OCI-LY1 (cell line): Measurements from ENCODE around the gene ZBTB20.
A peak's percentile ranks its signal among the peaks of the same experiment; 100 is the strongest.

Experiments
- H2AFZ ChIP-seq: fragments of 200-600 bp; sonication (generic), shearing (Covaris generic); 2 replicates; pipeline ENCODE4 v1.6.0; 2014; ENCODE audit warnings: antibody characterized with exemption, mild to moderate bottlenecking, low read length
- H3F3A ChIP-seq: fragments of 200-600 bp; sonication (generic), shearing (Covaris generic); 2 replicates; pipeline ENCODE4 v1.6.0; 2014; ENCODE audit warnings: mild to moderate bottlenecking, antibody characterized with exemption, low read length, moderate library complexity; ENCODE audit not compliant: insufficient read depth
- H3K27ac ChIP-seq: fragments of 200-600 bp; sonication (generic); 2 replicates; pipeline ENCODE4 v1.5.1; 2014; ENCODE audit warnings: low read length, mixed run types, mild to moderate bottlenecking, low read depth; ENCODE audit not compliant: poor library complexity, severe bottlenecking
- H3K27me3 ChIP-seq: fragments of 200-600 bp; sonication (generic); 2 replicates; pipeline ENCODE4 v1.6.0; 2014; ENCODE audit warnings: antibody characterized with exemption, mild to moderate bottlenecking, low read length, moderate library complexity; ENCODE audit not compliant: insufficient read depth
- H3K36me3 ChIP-seq: fragments of 200-600 bp; sonication (generic); 2 replicates; pipeline ENCODE4 v1.6.1; 2014; ENCODE audit warnings: mild to moderate bottlenecking, antibody characterized with exemption, low read length, moderate library complexity, mixed read lengths; ENCODE audit not compliant: insufficient read depth
- H3K4me1 ChIP-seq: fragments of 200-600 bp; sonication (generic); 2 replicates; pipeline ENCODE4 v1.5.1; 2014; ENCODE audit warnings: mild to moderate bottlenecking, low read length, moderate library complexity; ENCODE audit not compliant: insufficient read depth, severe bottlenecking
- H3K4me2 ChIP-seq: fragments of 200-600 bp; sonication (generic), shearing (Covaris generic); 2 replicates; pipeline ENCODE4 v1.6.1; 2014; ENCODE audit warnings: low read length
- H3K4me3 ChIP-seq: fragments of 200-600 bp; sonication (generic); 2 replicates; pipeline ENCODE4 v1.5.1; 2014; ENCODE audit warnings: low read length, low read depth, mild to moderate bottlenecking, mixed read lengths; ENCODE audit not compliant: poor library complexity, severe bottlenecking
- H3K79me2 ChIP-seq: fragments of 200-600 bp; shearing (Covaris generic); 2 replicates; pipeline ENCODE4 v1.6.1; 2016; ENCODE audit warnings: mixed run types, low read length, mixed read lengths; ENCODE audit not compliant: insufficient read depth
- H3K9ac ChIP-seq: fragments of 200-600 bp; sonication (generic), shearing (Covaris generic); 2 replicates; pipeline ENCODE4 v1.6.1; 2014; ENCODE audit warnings: mild to moderate bottlenecking, low read length, mixed read lengths
- H3K9me2 ChIP-seq: fragments of 200-600 bp; sonication (generic), shearing (Covaris generic); 2 replicates; pipeline ENCODE4 v1.6.1; 2014; ENCODE audit warnings: low read depth, mild to moderate bottlenecking, low read length, mixed read lengths
- H3K9me3 ChIP-seq: fragments of 200-600 bp; shearing (Covaris generic); 2 replicates; pipeline ENCODE4 v1.6.1; 2014; ENCODE audit warnings: low read length, mixed read lengths
- H4K20me1 ChIP-seq: fragments of 200-600 bp; sonication (generic), shearing (Covaris generic); 2 replicates; pipeline ENCODE4 v1.6.0; 2016; ENCODE audit warnings: mild to moderate bottlenecking, low read length; ENCODE audit not compliant: insufficient read depth
- CTCF ChIP-seq: fragments of 200-600 bp; sonication (generic), shearing (Covaris generic); IDR thresholded peaks from 2 replicates; pipeline ENCODE4 v1.5.1; 2017; ENCODE audit warnings: mild to moderate bottlenecking, antibody characterized with exemption, low read length, moderate library complexity, mixed read lengths
- EZH2 ChIP-seq: fragments of 200-600 bp; sonication (generic), shearing (Covaris generic); IDR thresholded peaks from 2 replicates; pipeline ENCODE4 v1.8.0; 2017; ENCODE audit warnings: borderline replicate concordance, mixed run types, mild to moderate bottlenecking, antibody characterized with exemption, low read length, moderate library complexity, mixed read lengths

The ZBTB20 gene

GRCh38 chr3:114597012-114597411, 550.1 kb downstream of the ZBTB20 start:
- H3K27ac ChIP-seq, result no peak overlapping the region

GRCh38 chr3:114596147-114596546, 550.9 kb downstream of the ZBTB20 start:
- no peaks in the 10 kb centered on the region for H3K36me3 ChIP-seq
- no peaks in the 10 kb centered on the region for H3K9me2 ChIP-seq
- H3F3A ChIP-seq, result no peaks in the 10 kb centered on the region
- H3K4me2 ChIP-seq, result no peak overlapping the region
- no peaks in the 10 kb centered on the region for H3K79me2 ChIP-seq
- no peak overlapping the region for H2AFZ ChIP-seq
- H3K27me3 ChIP-seq, result no peaks in the 10 kb centered on the region
- H3K9me3 ChIP-seq, result no peaks in the 10 kb centered on the region
- no peak overlapping the region for H3K27ac ChIP-seq
- TF ChIP-seq EZH2, result no peak
- no peak for TF ChIP-seq CTCF
- no peak overlapping the region for H3K9ac ChIP-seq
- H3K4me1 ChIP-seq, result no peaks in the 10 kb centered on the region
- no peaks in the 10 kb centered on the region for H4K20me1 ChIP-seq
- H3K4me3 ChIP-seq, result no peak overlapping the region

More at GRCh38 chr3:114597012-114597411, 550.1 kb downstream of the ZBTB20 start:
- no peaks in the 10 kb centered on the region for H3K9me3 ChIP-seq
- no peaks in the 10 kb centered on the region for H3K79me2 ChIP-seq
- H3K9me2 ChIP-seq, result no peaks in the 10 kb centered on the region
- no peaks in the 10 kb centered on the region for H4K20me1 ChIP-seq
- no peak overlapping the region for H3K4me2 ChIP-seq
- no peaks in the 10 kb centered on the region for H3F3A ChIP-seq
- no peaks in the 10 kb centered on the region for H3K27me3 ChIP-seq
- no peak for TF ChIP-seq EZH2
- peak; percentile 26 for TF ChIP-seq CTCF
- no peaks in the 10 kb centered on the region for H3K4me1 ChIP-seq
- H3K36me3 ChIP-seq, result no peaks in the 10 kb centered on the region
- no peak overlapping the region for H3K4me3 ChIP-seq
- H2AFZ ChIP-seq, result no peak overlapping the region
- H3K9ac ChIP-seq, result no peak overlapping the region

DNA sequence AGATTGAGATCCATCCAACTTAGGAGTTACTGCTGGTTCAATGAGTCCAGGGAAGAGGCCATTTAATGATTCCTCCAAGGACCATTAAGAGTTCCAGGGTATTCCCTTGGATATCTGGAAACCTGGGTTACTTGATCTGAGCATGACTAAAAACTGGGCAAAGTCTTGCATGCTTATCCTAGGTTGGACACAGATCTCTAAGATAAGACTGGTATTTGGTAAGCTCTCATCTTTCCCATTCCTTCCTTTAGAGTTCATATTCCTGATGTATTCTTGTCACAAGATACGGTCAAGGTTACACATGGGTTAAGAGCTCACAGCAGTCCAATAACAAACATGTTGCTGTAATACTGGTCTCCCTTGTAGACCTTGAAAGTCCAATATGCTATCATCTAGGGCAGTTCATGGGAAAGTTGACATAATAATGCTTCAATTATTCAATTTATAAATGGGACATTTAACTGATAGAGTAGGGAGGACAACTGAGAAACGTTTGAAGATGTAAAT, 551.5 kb downstream of the ZBTB20 start:
- no peak overlapping the region for H3K27ac ChIP-seq
- H4K20me1 ChIP-seq, result no peaks in the 10 kb centered on the region
- TF ChIP-seq EZH2 (no peak), CTCF (no peak)
- H3K4me1 ChIP-seq, result no peaks in the 10 kb centered on the region
- H3K4me2 ChIP-seq, result no peak overlapping the region
- no peaks in the 10 kb centered on the region for H3F3A ChIP-seq
- no peaks in the 10 kb centered on the region for H3K9me3 ChIP-seq
- no peak overlapping the region for H2AFZ ChIP-seq
- H3K9me2 ChIP-seq, result no peaks in the 10 kb centered on the region
- no peaks in the 10 kb centered on the region for H3K79me2 ChIP-seq
- H3K4me3 ChIP-seq, result no peak overlapping the region
- no peaks in the 10 kb centered on the region for H3K27me3 ChIP-seq
- no peaks in the 10 kb centered on the region for H3K36me3 ChIP-seq
- H3K9ac ChIP-seq, result no peak overlapping the region
